ENCODE measurements around the gene MVB12B. TPM values are rescaled to one million over a fixed set of nuclear protein-coding genes. Genes with fewer than 3 reads are reported as not detected.
"Not testable (repeated sequence)": the region's sequence is repeated elsewhere in the genome, so short reads cannot be mapped to it uniquely, and the experiment has no call there.

MVB12B gene
- total RNA-seq, 1 donor from 2014 or later, result 1.8 TPM

GRCh38 chr9:126465977-126466376, 139.3 kb downstream of the MVB12B start:
- DNase-seq (ENCODE audit: low read depth, low spot score), result no peak

DNA sequence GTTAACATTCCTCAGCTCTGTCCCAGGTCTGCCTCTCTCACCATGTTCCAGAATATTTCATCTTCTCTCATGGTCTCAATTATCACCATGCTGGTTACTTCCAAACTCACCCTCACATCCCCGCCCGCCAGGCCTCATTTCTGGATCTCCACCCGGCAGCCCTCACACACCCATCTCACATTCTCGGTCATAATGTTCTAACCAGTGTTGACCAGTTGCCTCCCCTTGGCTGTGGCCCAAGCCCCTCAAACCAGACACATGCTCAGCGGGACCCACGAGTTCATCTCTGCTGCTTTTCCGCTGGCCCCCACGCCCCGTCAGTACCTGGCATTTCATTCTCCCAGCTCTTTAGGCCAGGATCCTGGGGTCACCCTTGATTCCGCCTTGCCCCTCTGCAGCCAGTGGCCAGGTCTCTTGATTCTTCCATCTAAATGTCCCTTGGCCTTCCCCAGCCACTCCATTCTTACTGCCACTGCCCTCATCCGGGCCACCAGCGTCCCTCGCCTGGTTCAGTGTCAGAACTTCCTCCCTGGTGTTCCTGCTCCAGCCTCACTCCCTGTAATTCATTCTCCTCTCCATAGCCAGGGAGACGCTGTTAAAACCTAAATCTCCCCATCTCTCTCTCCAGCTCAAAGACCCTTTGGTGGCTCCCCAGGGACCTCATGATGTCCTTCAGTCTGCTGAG, 141.7 kb downstream of the MVB12B start:
- DNase-seq (ENCODE audit: low read depth, low spot score), result no peak

DNA sequence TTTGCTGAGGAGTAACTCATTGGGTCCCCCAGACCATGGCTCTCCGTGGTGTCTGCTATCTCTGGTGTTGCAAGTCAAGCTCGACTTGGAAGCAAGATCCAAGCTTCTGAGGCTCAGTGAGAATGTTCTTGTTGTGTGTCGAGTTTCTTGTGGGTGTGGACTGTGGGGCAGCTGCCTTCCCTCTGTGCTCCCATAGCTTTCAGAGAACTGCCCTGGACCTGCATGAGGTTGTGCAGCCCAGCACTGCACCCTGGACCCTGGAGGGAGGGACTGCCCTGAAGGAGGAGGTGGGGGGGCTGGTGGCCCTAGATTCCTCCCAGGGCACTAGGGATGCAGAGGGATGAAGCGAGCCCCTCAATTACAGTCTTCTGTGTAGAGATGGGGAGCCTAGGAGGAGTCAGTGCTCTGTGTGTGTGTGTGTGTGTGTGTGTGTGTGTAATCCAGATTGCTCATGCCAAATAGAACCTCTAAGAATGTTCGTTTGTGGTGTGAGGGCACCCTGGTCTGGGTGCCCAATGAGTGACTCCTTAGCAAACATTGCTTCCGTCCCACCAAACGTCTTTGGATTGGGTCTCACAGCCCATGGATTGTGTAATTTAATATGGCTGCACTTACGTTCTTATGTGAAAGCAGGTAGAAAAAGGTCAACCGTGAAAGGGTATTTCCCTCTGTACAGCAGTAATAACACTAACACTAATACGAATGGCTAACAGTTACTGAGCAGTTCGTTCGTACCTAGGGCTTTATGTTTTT, 143.8 kb downstream of the MVB12B start:
- DNase-seq (ENCODE audit: low read depth, low spot score), result no peak

DNA sequence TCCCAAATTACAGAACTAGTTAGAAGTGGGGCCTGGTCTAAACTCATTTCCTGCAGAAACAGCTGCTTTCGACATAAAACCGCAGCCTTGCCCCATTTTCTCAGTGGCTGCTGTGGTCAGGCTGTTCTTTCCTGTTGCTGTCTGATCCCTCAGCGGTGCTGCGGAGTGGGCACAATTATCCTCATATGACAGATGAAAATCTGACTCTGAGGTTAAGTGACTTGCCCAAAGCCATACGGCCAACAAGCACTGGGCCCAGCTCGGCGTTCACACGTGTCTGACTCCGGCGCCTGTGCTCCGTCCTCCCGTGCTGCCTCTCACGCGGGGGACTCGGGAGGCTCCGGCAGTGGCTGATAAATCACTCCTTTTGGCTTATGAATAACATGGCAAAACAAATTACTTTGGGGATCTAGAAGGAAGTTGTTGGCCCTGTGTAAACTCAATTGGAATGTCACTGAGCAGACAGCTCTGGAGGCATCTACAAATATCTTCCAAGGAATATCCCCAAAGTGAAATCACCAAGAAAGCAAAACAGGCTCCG, 144.5 kb downstream of the MVB12B start:
- DNase-seq (ENCODE audit: low read depth, low spot score), result no peak

- no peak for DNase-seq (ENCODE audit: low read depth, low spot score)
Measured at GRCh38 chr9:126472198-126472947, 145.7 kb downstream of the MVB12B start.

GRCh38 chr9:126472948-126473298, 146.3 kb downstream of the MVB12B start:
- no peak for DNase-seq (ENCODE audit: low read depth, low spot score)

GRCh38 chr9:126474206-126474765, 147.7 kb downstream of the MVB12B start:
- peak; percentile 15 for DNase-seq (ENCODE audit: low read depth, low spot score)

DNA sequence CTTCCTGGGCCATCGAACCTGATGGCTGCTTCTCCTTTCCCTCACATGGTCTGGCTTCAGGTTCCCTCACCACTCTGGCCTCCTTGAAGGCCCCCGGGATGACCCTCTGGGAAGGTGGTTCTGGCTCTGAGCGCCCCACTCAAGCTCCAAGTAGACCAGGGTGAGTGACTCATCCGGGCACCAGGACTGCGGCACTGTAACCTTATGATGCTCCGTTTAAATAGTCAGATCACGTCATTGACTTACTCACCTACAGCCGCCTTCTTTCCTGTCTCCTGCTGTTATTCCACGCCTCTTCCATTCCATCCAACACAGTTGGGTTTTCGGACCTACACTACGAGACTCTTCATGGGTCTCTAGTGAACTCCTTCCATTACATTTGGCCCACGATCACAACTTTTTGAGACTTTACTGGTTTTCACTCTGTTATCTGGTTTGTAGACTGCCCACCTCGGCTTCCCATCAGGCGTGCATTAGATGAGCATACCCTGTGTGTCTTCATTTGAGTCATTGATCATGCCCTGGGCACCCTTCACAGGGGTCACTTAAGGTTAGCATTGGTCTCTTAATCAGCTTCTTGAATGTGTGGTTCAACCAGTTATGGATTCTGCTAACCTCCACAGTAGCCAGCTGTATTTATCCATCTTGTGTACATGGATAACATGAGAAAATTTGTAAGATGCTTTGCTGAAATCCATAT, 148.3 kb downstream of the MVB12B start:
- DNase-seq (ENCODE audit: low read depth, low spot score), result peak; percentile 37

- no peak for DNase-seq (ENCODE audit: low read depth, low spot score)
Measured at GRCh38 chr9:126475933-126476555, 149.4 kb downstream of the MVB12B start.

DNA sequence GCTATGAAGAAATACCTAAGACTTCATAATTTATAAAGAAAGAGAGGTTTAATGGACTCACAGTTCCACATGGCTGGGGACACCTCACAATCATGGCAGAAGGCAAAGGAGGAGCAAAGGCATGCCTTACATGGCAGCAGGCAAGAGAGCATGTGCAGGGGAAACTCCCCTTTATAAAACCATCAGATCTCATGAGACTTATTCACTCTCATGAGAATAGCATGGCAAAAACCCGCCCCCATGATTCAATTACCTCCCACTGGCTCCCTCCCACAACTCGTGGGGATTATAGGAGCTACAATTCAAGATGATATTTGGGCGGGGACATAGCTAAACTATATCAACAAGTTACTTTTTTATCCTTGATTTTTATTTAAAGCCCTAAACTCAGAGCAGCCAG, 150.8 kb downstream of the MVB12B start:
- not testable (repeated sequence) for DNase-seq (ENCODE audit: low read depth, low spot score)

DNA sequence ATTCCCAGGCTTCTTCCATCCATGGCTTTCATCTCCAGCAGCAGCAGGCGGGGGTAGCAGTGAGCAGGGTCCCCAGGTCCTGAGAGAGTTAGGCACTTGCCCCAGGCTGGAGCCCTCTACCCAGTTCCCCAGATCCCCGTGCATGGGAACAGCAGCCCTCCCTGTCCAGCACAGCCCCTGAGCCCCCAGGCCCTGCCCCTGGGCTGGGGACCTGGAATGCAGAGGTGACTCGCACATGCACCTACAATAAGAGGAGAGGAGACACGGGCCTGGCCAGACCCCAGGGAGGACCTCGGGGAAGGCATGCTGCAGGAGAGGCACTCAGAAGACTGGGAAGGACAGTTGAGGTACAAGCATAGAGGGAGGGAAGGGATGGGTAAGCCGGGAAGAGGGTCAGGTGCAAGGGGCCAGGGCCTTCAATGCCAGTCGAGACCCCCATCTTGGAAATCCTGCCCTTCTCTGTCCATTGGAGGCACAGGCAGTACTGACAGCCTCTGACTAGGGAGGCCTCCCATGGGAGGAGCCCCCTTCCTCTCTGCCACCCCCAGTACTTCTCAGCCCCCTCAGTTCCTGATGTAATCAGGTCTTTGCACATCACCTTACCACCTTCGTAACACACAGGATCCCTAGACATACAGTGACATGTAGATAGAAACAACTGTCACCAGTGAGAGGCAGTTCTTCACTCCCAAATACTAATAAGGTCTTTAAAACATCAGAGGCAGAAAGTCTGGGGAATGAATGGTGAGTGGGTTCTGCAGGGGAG, 151.8 kb downstream of the MVB12B start:
- no peak for DNase-seq (ENCODE audit: low read depth, low spot score)

GRCh38 chr9:126479515-126479914, 152.9 kb downstream of the MVB12B start:
- no peak for DNase-seq (ENCODE audit: low read depth, low spot score)

- DNase-seq (ENCODE audit: low read depth, low spot score), result no peak
Measured at GRCh38 chr9:126480813-126481212, 154.2 kb downstream of the MVB12B start.

GRCh38 chr9:126481862-126482261, 155.2 kb downstream of the MVB12B start:
- DNase-seq (ENCODE audit: low read depth, low spot score), result no peak

GRCh38 chr9:126482361-126483044, 155.9 kb downstream of the MVB12B start:
- DNase-seq (ENCODE audit: low read depth, low spot score), result no peak

- DNase-seq (ENCODE audit: low read depth, low spot score), result no peak
Measured at GRCh38 chr9:126483468-126484073, 156.9 kb downstream of the MVB12B start.

DNA sequence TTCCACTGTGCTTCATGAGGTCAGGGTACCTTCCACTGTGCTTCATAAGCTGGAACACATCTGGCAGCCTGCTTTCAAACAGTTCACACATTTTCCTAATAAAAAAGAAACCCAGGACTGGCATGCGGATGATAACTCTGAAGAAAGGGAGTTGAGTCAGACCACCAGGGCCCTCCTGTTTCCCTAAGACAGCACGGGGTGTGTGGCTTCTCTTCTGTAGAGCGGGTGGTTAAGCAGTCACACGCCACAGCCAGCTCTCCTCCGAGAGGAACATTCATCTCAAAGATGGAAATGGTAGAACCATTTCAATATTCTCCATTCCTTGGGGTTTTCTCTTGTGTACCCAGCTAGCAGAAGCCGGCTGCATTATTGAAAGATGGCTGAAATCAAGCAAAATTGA, 159.0 kb downstream of the MVB12B start:
- no peak for DNase-seq (ENCODE audit: low read depth, low spot score)

GRCh38 chr9:126486276-126486675, 159.6 kb downstream of the MVB12B start:
- DNase-seq (ENCODE audit: low read depth, low spot score), result no peak

DNA sequence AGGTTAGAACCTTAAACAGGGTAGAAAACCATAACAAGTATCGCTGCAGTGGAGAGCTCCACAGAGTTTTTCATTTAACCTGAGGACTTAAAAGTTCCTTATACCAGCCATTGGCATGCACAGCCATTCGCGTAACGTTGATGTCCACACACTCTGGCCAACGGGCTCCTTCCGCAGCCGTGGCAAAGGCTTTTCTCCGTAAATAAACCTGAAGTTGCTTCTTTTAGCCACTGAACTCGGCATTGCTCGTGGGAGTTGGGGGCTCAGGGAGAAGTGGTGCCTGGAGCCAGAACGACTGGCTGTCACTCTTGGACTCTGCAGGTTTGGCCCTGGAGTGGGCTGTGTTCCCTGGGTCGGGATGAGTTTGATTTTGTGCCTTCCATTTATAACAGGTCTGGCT, 161.2 kb downstream of the MVB12B start:
- DNase-seq (ENCODE audit: low read depth, low spot score), result no peak
